ENCODE data around the gene LAMC1. TPM values are rescaled to one million over a fixed set of nuclear protein-coding genes. Genes with fewer than 3 reads are reported as not detected.
"Not testable (repeated sequence)": the region's sequence is repeated elsewhere in the genome, so short reads cannot be mapped to it uniquely, and the experiment has no call there.

The LAMC1 gene
- total RNA-seq, 4 donors from 2014 or later = 288 to 318 (median 304) TPM

- Histone ChIP-seq H3K9me3 (no peaks in the 10 kb centered on the region), H3K27ac (peak overlapping the region in 2 of 4 donors; percentile 74 to 76), H3K4me1 (peaks cover 4 to 75% (median 50%) of the 10 kb centered on the region in 4 donors), H3K36me3 (no peaks in the 10 kb centered on the region), H3K27me3 (no peaks in the 10 kb centered on the region), H3K4me3 (no peak overlapping the region)
- 36 to 44% methylated on average over 3 of the region's 3 CpGs for WGBS, 2 donors
- no peak for TF ChIP-seq POLR2A (IDR thresholded peaks at IDR 0.05)
- TF ChIP-seq EP300 (IDR thresholded peaks at IDR 0.05) = no peak
- TF ChIP-seq, protein P1, sequence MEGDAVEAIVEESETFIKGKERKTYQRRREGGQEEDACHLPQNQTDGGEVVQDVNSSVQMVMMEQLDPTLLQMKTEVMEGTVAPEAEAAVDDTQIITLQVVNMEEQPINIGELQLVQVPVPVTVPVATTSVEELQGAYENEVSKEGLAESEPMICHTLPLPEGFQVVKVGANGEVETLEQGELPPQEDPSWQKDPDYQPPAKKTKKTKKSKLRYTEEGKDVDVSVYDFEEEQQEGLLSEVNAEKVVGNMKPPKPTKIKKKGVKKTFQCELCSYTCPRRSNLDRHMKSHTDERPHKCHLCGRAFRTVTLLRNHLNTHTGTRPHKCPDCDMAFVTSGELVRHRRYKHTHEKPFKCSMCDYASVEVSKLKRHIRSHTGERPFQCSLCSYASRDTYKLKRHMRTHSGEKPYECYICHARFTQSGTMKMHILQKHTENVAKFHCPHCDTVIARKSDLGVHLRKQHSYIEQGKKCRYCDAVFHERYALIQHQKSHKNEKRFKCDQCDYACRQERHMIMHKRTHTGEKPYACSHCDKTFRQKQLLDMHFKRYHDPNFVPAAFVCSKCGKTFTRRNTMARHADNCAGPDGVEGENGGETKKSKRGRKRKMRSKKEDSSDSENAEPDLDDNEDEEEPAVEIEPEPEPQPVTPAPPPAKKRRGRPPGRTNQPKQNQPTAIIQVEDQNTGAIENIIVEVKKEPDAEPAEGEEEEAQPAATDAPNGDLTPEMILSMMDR (IDR thresholded peaks at IDR 0.05) = no peak
- no peak for DNase-seq (ENCODE audit: low spot score in 2 of 2)
Measured at GRCh38 chr1:183070234-183070922, 47.2 kb downstream of the LAMC1 start.

DNA sequence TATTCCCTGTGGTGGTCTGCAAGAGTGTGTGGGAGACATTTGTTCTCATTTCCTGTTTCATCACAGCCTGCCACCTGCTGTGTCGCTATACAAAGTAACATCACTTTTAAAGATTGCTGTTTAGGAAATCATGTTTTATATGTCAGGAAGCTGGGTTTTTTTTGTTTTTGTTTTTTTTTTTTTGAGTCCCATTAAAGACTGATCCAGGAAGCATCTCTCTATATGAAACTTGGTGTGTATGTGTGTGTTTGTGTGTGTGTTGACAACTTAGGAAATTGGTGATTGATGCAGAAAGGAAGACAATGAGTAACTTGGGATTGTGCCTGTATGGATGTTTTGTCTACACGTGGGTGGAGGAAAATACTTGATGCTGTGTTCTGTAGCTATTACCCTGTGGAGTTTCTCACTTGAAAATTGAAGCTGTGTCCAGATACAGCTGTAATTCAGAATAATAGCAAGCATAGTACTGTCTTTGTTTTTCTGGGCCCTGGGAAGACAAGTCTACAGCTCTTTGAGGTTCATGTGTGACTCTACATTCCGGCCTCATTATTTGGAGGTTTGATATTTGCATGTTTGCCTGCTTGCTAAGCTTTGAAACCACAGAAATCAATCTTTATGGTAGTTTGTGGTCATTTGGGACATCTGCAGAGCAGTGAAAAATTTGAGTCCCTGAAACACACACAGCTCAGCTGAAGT lies 47.9 kb downstream of the LAMC1 start:
- no peak for TF ChIP-seq EP300 (IDR thresholded peaks at IDR 0.05)
- TF ChIP-seq, protein P1 (IDR thresholded peaks at IDR 0.05) = no peak
- no peak for TF ChIP-seq POLR2A (IDR thresholded peaks at IDR 0.05)
- Histone ChIP-seq H3K4me1 (peaks cover 4 to 82% (median 52%) of the 10 kb centered on the region in 4 donors), H3K27ac (peak overlapping the region; percentile 3 to 76 (median 54)), H3K4me3 (no peak overlapping the region), H3K27me3 (no peaks in the 10 kb centered on the region), H3K9me3 (no peaks in the 10 kb centered on the region), H3K36me3 (no peaks in the 10 kb centered on the region)
- no peak for DNase-seq (ENCODE audit: low spot score in 2 of 2)
- 11 to 15% methylated on average over 3 of the region's 3 CpGs for WGBS, 2 donors

- not testable (repeated sequence) for H3K9me3 ChIP-seq; DNase-seq (ENCODE audit: low spot score in 2 of 2); H3K4me3 ChIP-seq; H3K36me3 ChIP-seq; H3K27me3 ChIP-seq
- Histone ChIP-seq H3K27ac (peak overlapping the region in 3 of 4 donors; percentile 9 to 76 (median 17)), H3K4me1 (peaks cover 4 to 98% (median 61%) of the 10 kb centered on the region in 4 donors)
- 49 to 66% methylated on average over 7 of the region's 7 CpGs for WGBS, 2 donors
Measured at GRCh38 chr1:183072595-183072994, 49.4 kb downstream of the LAMC1 start.

GRCh38 chr1:183073320-183073719 lies 50.1 kb downstream of the LAMC1 start:
- H3K27me3 ChIP-seq = no peaks in the 10 kb centered on the region
- no peaks in the 10 kb centered on the region for H3K36me3 ChIP-seq
- no peak overlapping the region for H3K4me3 ChIP-seq
- H3K4me1 ChIP-seq = peaks cover 4 to 100% (median 60%) of the 10 kb centered on the region in 4 donors
- H3K9me3 ChIP-seq = no peaks in the 10 kb centered on the region
- TF ChIP-seq POLR2A (IDR thresholded peaks at IDR 0.05) (no peak), EP300 (IDR thresholded peaks at IDR 0.05) (no peak)
- TF ChIP-seq, protein P1 (IDR thresholded peaks at IDR 0.05) = no peak
- no peak for DNase-seq (ENCODE audit: low spot score in 2 of 2)
- peak overlapping the region in 2 of 4 donors; percentile 8 to 29 for H3K27ac ChIP-seq

GRCh38 chr1:183074215-183074614 lies 51.0 kb downstream of the LAMC1 start:
- Histone ChIP-seq H3K27ac (peak overlapping the region in 2 of 4 donors; percentile 8 to 46), H3K36me3 (no peaks in the 10 kb centered on the region), H3K4me3 (no peak overlapping the region), H3K27me3 (no peaks in the 10 kb centered on the region), H3K9me3 (no peaks in the 10 kb centered on the region), H3K4me1 (peaks cover 4 to 100% (median 62%) of the 10 kb centered on the region in 4 donors)
- TF ChIP-seq EP300 (IDR thresholded peaks at IDR 0.05) (no peak), POLR2A (IDR thresholded peaks at IDR 0.05) (no peak)
- TF ChIP-seq, protein P1 (IDR thresholded peaks at IDR 0.05) = no peak
- no peak for DNase-seq (ENCODE audit: low spot score in 2 of 2)
- whole genome bisulfite sequencing, 2 donors = 31 to 39% methylated on average over 2 of the region's 2 CpGs

Data from tibial nerve (tissue), 4 donors.